NCI-H187 (cell line): Measurements from ENCODE around the gene PARD6G.

Experiments
- DNase-seq, 2 experiments: peaks; one replicate each; lab custom pipeline; 2025; lab: John Stamatoyannopoulos, UW

The PARD6G gene

DNA sequence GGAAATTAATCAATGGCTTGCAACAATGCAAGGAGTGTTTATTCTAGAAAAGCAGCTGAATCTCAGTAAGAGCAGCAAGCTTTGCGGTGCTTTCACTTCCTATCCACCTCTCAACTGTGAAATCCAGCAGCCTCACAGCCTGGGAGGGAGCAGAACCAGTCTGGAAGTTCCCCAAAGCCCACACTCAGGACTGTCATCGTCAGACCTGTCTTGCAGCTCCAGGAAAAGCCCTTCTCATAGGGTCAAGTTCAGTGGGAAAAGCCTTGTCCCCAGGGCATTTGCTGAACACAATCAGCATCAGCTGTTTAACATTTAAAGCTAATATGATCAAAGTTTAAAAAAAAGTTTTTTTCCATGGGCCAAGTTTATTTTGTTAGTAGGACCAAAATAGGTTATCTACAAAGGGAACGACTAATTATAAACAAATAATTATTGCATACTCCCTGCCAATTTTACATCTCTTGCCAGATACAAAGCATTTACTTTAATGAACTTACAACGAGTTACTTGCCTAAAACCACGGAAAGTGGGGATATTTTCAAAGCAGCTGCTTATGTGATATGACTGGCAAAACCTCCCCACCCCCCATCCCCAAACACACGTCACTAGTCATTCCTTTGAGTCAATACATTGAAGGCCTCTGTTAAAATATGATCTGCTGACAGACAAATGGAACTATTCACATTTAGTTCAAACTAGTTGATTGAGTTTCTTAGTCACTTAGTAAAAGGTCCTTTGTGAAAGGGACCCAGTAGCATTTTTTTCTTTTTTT is 36.8 kb downstream of the PARD6G start:
- DNase-seq = no peak

DNA sequence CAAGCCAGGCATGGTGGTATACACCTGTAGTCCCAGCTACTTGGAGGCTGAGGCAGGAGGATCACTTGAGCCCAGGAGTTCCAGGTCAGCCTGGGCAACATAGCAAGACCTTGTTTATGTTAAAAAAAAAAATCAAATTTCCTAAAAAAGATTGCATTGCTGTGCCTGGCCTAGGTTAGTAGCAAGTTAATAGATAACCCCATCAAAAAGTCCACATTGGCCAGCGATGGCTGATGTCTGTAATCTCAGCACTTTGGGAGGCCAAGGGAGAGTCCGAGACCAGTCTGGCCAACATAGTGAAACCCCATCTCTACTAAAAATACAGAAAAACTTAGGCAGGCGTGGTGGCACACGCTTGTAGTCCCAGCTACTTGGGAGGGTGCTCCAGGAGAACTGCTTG is 38.7 kb downstream of the PARD6G start:
- DNase-seq = no peak

DNA sequence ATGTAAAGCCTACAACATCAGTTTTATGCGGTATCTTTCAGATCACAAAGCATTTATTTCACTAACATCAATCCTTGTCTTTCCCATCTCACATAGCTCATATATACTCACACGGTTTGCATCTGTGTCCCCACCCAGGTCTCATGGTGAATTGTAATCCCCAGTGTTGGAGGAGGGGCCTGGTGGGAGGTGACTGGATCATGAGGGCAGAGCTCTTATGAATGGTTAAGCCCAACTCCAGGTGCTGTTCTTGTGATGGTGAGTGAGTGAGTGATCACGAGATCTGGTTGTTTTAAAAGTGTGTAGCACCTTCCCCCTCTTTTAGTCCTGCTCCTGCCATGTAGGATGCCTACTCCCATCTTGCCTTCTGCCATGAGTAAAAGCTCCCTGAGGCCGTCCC is 42.0 kb downstream of the PARD6G start:
- no peak for DNase-seq

DNA sequence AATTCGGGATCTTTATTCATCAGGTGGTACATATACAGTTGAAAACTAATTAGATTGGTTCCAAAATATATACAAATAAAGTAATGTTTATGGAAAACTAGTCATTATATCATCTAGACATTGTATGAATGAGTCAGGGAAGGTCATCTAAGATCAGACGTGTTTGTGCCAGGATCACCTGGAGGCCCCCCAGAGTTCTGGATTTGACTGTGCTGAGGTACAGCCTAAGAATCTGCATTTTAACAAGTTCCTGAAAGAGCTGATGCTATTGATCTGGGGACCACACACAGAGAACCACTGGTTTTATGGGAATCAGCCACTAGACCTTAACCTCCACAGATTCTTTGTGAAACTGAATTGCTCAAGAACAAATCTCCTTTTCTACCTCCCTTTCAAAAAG is 43.2 kb downstream of the PARD6G start:
- DNase-seq = no peak

DNA sequence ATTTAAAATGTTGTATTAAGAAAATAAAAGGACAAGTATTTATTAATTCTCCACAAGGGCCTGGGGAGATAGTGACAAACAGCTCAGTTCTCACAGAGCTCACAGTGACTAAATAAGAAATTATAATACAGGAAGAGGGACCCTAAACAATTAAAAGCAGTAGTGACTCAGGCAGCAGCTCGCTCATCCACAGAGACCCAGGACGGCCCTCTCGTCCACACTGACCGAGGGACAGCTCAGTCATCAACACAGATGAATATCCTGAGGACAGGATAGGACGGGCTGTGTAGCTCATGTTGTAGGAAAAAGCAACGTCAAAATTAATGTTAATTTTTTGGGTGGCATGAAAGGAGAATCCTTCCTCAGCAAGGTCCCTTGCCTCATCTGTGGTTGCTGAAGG is 44.1 kb downstream of the PARD6G start:
- DNase-seq = no peak

DNA sequence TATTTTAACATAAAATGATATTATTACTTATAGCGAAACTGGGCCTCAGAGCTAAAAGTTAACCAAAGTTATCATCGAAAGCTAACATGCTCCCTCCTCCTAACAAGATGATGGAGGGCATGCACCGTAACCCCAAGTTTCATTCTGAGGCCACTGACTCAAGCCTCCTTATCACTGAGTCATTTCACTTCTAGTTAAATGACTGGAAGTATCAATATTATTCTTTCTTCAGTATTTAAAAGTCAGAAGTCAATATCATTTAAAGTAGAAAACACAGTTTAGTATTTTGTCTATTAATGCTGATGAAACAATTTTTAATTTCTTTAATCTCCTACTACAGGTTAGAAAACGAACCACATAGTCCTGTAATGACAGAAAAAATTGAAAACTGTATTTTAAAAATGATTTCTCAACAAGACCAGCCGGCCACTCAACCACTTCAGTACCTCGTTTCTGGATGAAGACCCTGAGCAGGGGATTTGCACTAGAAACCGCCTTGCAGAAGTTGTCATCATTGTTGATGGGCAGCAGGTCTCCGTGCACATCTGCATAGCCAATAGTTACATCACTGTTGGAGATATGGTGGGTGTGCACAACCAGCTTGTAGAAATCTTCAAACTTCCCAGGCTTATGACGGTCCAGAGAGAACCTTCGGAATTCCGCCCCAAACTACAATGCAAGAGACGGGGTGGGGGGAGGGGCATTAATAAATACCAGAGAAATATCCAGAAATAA is 44.9 kb downstream of the PARD6G start:
- no peak for DNase-seq

DNA sequence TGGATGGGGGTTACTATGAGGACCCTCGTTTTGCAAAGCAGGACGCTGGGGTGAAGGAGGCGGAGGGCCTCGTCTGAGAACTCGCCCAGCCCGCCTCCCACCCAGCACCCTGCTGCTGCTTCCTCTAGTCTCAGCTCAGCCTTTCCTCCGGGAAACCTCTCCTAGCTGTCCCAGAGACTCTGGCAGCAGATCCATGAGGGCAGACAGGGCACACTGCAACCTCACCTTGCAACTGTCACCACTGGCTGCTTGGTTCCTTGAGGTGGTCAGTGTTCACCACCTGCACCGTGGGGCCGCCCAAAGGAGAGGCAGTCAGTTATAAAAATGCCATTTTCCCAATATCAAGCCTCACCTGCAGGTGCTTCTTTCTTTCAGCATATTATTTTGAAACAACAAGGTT is 45.6 kb downstream of the PARD6G start:
- DNase-seq = no peak

DNA sequence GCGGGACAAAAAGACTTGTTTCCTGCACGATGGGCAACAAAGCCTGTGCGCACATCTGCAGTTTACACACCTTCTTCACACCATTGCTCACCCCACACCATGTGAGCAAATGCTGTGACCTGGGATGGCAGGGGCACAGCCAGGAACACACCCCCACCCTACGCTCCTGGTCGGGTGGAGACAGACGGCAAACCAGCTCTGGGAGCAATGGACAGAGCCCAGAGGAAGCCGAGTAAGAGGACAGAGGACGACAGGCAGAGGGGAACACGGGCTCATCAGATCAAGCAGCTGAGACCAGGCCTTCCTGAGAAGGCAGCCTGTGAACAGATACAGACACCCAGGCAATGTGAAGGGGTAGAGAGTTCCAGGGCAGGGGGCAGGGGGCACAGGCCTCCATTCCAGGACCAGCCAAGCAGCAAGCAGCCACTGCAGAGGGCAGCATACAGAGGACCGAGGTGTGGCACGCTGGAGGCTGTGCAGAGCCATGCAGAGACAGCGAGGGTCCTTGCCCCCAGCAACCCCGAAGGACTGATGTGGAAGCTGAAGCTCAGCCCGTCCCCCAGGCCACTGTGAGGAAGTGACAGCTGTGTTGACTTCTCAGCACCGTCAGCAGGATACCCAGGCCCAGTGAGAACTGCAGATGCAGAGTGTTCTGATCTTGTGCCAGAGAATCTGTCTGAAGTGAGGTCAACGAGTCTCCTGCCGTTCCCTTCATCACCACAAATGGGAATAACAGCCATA is 46.2 kb downstream of the PARD6G start:
- no peak for DNase-seq

DNA sequence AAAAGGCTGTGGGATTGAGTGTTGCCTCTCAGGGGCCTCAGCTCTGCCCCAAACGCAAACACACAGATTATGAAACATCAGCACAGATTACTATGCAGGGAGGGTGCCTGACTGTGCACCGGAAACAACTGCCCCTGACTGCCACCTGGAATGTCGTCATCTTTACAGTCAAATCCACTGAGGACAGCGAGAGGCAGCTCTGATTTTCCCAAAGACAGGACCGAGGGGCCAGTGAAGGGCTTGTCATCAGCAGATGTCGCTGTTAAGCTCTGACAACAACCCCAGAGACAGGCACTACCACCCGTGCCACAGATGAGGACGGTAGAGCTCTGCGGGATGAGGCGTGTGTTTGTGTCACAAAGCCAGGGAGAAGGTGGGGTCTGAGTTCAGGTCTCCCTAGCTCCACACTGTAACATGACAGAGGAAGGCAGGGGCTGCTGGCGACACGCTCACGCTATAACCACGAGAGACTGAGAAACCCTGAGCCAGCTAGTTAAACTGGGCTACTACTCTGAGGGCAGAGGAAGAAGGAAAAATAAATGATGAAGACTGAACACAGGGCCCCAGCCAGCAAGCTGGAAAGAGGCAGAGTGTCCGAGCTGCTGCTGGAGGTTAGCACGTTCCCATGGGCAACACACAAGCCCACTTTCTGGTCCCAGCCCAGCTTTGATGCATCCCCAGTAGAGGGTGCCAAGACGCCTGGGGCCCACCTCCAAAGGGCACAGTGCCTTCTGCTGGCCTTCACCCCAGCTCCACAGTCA is 47.0 kb downstream of the PARD6G start:
- no peak for DNase-seq

DNA sequence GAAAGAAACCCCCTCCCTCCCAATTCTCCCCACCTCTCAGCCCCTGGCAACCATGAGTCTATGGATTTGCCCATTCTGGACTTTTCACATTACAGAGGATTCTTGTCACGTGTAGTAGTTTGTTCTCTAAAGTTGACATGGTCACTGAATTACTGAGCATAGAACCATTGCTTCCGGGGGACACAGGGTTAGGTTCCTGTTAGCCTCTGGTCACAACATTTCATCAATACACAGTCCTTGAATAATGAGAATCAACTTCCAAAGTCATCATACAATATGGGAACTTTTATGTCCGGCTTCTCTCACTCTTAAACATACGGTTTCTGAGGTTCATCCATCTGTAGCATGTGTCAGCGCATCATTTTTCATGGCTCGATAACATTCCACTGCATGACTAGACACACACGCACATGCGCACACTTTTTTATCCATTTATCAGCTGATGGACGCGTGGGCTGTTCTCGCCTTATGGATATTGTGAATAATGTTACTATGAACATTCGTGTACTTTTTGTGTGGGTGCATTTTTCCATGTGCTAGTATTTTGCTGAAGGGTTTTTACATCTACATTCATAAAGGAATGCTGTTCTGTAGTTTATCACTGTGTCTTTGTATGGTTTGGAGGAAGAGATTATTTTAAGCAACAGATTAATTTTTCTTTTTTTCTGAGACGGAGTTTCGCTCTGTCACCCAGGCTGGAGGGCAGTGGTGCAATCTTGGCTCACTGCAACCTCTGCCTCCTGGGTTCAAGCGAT is 48.1 kb downstream of the PARD6G start:
- no peak for DNase-seq

DNA sequence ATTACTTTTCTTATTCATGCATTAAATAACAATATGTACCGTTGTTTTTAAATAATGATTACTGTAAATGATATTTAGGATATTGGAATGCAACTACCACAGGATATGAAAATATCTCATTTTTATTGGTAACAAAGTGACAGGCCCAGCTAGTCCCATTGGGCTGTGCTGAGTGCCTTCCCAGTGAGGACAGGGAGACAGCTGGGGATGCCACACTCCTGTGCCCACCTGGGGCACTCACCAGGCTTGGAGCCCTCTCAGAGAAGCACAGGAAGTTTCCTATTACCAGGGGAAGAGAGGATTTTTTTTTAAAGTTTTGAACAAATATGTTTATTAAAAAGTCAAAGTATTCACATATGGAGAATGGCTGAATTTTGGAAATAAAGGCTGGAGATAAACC is 48.9 kb downstream of the PARD6G start:
- DNase-seq = no peak

DNA sequence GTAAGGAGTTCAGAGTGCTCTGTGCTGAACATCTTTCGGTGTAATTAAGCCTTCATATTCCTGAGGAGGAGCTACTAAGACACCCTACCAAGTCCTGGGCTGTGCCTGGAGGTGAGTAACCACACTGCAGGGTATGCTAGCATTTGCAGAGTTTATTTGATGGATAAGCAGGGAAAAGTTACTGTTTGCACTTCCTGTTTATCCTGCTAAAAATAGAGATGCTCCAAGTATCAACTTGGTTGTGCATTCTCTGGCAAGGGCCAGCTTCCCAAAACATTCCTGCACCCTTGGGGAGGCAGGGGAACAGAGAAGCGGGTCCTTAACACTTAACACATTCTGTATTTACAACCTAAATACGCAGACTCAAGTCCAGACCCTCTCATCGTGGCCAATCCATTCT is 49.8 kb downstream of the PARD6G start:
- no peak for DNase-seq

DNA sequence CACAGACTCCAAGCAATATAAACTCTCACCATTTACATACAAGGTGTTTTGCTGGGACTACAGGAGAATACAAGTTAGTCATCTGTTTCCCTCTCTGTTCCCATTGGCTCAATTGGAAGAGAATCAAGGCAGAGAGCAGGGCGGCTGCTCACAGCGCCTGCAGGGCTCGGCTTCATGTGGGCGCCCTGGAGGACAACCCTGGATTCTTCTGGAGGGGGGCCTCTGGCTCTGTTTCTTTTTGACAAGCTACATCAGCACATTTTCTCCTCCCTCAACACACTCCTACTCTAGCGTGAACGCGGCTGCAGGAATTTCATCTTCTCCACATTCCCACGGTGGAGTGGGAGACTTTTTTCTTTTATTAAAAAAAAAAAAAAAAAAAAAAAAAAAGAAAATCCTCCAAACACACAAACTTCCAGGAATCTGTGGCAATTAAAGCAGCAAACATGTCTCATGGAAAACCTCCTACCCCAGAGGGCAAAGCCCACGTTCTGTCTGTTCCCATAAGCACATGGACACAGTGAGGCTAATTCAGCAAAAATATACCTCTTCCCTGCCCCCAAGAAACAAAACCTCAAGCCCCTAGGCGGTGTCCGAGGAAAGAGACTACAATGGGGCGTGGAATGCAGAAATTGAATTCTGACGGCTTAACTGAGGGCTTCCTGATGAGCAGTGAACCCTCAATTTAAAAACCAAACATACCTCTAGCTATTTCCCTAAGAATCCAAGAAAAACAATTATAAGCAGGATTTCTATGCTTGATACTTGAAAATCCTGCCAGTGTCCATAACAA is 50.6 kb downstream of the PARD6G start:
- DNase-seq = no peak

DNA sequence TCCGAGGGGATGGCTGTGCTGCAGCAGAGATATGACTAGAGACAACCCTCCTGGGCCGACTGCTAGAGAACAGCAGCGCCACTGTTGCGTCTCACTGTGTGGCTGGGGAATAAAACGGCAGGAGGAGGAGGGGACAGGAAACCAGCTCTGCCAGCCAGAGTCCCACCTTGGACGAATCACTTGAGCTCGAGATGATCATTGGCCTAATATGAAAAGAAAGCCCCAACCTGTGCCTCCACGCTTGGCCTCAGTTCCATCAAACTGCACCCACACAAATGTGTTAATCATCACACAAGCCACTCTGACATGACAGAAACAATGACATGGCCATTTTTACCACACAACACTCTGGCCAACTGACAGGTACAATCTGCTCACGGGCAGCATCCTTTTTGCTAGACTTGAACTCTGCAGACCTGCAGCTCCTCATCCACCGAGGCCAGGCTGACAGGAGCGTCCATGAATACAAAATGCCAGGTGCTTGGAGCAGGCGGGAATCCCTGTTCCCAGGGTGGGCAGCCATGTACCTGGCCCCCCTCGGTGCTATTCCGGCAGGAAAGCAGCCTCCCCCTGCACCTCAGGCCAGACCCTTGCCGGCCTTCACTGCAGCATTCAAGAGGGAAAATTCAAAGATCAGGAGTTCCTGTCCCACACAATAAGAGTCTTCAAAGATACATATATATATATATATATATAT is 52.3 kb downstream of the PARD6G start:
- no peak for DNase-seq

DNA sequence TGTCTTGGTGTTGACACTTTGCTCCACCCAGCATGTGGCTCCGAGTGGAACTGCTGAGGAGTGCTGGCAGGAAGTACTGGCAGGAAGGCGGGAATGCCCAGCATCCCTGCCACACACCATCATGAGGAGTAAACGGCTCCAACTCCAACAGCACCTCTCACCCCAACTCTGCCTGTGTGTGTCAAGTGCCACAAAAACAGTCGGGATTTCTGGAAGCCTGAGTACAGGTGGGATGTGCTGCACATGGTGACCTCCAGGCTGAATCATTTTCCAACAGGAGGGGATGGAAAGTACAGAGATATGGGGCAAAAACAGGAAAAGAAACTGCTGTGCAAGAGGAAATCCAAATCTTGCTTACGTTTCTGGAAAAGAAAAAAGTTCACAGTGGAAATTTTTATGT is 53.6 kb downstream of the PARD6G start:
- DNase-seq = no peak

DNA sequence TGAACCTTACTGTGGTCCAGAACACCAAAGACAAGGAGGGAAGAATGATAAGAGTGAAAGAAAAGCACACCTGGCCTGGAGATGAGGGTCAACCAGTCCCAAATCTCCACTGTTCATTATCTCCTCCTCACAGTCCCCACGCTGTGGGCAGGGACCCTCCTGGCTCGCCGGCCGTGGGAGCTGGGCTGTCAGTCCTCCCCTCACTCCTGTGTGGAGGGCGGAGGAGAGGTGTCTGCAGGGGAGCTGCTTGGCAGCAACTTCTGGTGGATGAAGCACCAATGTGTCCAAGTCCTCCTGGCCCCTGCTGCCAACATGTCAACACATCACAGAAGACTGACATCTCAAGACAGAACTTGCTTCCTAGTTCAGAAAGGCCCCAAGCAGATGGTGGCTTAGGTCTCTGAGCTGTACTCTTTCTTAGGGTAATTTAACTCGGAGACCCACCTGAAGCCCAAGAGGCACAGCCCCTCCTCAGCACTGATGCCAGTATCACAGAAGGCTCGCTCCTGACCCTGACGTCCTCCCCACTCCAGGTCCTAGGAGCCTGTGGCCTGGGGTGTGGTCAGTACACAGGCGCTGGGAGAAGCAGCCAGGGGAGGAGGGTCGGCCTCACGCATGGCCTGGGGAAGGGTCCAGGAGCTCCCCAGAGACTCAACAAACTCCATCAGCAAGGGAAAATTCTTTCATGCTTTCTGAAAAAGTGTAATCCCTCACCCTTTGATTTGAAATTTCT is 54.5 kb downstream of the PARD6G start:
- no peak for DNase-seq

DNA sequence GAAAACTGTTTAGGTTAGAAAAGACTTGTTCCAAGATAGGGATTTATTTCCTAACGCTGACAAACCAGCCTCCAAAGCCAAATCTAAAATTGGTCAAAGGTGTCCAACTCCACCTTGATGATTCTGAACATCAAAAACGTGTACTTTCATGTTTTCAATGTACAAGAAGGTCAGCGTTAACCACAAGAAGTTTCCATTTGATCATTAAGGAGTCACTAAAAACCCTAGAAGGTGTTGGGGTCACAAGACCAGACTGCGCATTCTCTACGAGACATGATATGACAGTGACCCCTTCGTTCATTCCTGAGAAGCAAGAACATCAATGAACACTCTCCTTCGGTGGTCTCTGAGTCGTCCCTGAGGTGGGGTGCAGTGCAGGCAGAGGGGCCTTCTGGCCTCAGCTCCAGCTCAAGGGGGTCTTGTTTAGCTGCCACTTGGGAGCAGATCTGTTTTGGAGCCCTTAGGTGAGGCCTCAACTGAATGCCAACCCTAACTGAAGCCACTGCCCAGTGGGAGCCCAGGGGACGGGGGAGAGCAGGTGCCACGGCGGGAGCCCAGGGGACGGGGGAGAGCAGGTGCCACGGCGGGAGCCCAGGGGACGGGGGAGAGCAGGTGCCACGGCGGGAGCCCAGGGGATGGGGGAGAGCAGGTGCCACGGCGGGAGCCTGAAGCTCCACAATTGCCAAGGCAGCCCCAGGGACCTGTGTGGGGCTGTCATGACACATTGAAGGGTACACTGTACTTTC is 55.2 kb downstream of the PARD6G start:
- no peak for DNase-seq

DNA sequence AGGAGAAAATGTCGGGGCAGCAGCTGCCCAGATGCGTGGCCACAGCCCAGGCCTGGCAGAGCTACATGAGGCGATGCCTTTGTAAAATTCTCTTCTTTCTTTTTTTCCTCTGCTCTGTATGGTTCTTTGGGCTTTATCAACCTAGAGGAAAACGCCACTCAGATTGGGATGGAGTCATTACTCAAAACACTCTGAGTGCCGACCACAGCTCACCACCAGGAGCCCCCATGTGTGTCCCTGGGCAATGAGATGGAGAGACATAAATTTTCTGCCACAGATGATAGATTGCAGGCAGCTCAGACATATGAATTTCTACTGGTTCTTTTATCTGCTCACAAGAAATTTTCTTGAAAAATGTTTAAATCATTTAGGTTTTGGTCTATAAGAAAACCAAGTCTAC is 56.0 kb downstream of the PARD6G start:
- no peak for DNase-seq

DNA sequence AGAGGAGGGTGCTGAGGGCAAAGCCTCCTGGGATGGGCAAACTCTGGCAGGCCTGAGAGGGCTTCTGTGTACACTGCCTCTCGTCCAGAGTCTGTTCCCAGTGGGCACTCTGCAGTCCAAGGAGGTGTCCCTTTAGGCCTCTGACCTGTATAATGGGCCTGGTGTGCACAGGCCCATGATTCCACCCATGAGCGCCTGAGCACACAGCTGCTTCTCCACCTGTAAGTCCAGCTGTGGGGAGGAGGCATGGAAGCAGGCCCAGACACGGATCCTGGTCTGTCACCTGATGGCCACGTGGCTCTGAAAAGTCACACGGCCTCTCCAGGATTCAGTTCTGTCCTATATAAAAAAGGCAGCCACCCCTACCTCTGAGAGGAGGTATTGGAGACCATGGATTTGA is 57.0 kb downstream of the PARD6G start:
- DNase-seq = no peak
